ENCODE data around the gene AGPAT2. TPM values are rescaled to one million over a fixed set of nuclear protein-coding genes. Genes with fewer than 3 reads are reported as not detected.

AGPAT2 gene
- total RNA-seq, 1 donor from 2014 or later: 13.5 TPM

DNA sequence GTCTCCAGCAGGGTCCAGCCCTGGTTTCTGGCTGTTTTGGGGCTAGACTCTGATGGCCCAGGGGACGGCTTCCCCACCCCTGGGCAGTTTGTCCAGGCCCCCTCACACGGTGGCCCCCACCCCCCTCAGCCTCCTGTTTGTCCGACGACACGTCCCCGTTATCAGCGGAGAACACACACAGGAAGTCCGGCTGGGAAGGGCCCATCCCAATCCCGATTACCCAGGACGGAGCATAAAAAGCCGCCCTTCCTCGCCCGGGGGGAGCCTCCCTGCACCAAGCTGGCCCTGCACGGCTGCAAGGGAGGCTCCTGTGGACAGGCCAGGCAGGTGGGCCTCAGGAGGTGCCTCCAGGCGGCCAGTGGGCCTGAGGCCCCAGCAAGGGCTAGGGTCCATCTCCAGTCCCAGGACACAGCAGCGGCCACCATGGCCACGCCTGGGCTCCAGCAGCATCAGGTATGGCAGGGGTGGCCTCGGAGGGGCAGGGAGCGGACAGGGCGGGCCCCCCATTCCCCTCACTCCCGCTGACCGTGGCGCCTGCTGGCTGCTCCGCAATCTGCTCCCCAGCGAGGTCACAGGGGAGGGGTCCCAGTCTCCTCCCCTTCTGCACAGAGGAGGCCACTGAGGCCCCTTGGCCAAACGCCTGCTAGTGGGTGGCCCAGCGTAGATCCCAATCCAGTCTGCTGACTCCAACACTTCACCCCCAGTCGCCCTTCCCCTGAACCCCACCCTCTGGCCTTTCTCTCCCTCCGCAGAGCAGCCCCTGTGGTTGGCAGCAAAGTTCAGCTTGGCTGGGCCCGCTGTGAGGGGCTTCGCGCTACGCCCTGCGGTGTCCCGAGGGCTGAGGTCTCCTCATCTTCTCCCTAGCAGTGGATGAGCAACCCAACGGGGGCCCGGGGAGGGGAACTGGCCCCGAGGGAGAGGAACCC, 24.3 kb downstream of the AGPAT2 start, which contains the start of gene EGFL7:
Gene EGFL7 (plus strand): TSS at position 261 of the 926 bp plus-strand sequence. CDS start 5,367 bp downstream, outside the sequence.
- intact Hi-C loops (cut with micrococcal nuclease): no loop called here

DNA sequence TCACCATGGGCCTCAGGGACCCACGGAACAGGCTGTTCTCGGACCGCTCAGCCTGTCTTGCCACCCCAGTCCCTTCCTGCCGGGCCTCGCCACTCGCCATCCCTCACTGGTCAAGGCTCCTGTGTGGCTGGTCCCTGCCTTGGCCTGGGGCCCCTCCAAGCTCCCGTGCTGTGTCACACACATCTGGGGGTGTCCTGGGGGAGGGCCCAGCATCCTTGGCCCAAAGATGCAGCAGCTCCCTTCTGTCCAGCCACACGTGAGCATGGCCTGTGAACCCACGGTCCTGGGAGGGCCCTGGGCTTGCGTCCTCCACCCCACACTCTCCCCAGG, 25.0 kb downstream of the AGPAT2 start:
- intact Hi-C loops (cut with micrococcal nuclease): no loop called here

GRCh38 chr9:136661641-136662325, 25.5 kb downstream of the AGPAT2 start:
- intact Hi-C loops (cut with micrococcal nuclease): no loop called here

DNA sequence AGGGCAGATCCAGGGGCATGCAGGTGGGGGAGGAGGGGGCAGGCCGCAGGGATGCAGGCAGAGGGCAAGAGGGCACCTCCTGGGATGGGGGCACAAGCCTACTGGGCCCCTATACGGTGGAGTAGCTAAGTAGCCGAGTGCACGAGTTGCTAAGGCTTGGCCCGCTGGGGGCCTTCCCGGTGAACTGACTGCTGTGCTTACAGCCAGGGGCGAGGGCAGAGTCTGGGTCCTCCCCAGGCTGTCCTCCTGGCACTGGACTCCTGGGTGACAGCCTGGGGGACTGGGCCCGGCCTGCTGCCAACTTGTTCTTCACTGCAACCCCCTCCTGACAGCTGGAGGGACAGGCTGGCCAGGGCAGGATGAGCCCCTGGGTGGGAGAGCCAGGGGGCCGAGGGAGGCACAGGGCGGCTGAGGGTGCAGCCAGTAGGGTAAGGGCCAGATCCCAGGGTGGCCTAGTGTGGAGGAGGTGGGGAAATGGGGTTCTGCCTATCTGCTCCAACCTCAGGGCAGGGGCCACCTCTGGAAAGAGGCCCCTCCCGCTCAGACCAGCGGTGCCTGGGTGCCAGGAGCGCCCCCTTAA, 26.2 kb downstream of the AGPAT2 start:
- intact Hi-C loops (cut with micrococcal nuclease): no loop called here

DNA sequence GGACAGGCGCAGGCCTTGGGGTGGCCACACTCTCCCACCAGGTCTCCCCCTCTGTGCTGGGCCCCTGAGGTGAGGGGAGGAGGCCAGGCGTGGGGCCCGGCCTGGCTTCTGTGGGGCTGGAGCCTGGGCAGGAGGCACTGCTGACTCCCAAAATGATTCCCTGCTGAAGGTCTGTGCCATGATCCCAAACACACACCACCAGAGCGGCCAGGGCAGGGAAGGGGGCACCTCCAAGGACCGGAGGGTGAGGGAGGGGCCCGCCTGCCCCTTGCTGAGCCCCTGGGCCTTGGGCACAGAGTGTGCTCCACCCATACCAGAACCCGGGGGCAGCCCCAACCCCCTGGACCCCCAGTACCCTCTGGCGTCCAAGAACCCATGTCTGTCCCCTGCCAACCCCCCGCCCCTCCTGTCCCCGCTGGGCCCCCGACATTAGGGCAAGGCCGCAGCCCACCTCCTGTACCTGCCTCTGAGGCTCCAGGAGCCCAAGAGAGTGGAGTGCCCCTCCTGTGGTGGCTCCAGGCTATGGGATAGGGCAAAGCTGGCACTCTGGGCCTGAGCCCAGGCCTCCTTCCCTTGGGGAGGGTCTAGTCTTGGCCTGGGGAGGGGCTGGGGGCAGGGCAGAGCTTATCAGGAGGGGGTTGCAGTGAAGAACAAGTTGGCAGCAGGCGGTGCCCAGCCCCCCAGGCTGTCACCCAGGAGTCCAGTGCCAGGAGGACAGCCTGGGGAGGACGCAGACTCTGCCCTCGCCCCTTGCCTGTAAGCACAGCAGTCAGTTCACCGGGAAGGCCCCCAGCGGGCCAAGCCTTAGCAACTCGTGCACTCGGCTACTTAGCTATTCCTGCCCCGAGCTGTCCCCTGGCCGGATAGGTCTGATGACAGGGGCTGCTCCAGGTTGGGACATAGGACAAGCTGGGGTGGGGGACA, 27.1 kb downstream of the AGPAT2 start:
- intact Hi-C loops (cut with micrococcal nuclease): no loop called here

DNA sequence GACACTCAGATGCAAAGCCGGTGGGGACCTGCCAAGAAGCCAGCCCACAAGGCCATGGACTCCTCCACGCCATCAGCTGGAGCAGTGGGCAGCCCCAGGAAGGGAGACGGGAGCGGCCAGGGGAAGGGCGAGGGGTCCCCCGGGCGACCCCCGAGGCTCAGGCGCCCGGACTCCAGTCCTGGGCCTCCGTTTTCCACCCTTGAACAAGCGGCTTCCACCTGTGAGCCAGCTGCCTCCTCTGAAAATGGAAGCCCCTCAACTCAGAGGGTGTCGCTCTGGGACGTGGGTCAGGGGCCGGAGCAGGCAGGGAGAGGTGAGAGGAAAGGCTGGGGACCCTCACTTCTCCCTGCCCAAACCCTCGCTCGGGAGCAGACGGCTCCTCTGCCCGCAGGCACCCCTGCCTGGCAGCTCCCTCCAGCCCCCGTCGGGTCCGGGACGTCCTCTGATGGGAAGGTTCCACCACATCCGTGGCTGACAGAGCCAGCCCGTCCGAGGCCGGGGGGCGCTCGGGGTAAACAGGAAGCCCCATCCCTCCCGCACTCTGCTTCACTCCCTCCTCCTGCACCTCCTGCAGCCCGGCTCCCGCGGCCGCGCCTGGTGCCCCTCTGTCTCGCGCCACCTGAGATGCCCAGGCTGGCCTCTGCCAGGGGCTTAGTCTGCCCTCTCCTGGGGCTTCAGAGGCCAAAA, 28.3 kb downstream of the AGPAT2 start:
- intact Hi-C loops (cut with micrococcal nuclease): no loop called here

DNA sequence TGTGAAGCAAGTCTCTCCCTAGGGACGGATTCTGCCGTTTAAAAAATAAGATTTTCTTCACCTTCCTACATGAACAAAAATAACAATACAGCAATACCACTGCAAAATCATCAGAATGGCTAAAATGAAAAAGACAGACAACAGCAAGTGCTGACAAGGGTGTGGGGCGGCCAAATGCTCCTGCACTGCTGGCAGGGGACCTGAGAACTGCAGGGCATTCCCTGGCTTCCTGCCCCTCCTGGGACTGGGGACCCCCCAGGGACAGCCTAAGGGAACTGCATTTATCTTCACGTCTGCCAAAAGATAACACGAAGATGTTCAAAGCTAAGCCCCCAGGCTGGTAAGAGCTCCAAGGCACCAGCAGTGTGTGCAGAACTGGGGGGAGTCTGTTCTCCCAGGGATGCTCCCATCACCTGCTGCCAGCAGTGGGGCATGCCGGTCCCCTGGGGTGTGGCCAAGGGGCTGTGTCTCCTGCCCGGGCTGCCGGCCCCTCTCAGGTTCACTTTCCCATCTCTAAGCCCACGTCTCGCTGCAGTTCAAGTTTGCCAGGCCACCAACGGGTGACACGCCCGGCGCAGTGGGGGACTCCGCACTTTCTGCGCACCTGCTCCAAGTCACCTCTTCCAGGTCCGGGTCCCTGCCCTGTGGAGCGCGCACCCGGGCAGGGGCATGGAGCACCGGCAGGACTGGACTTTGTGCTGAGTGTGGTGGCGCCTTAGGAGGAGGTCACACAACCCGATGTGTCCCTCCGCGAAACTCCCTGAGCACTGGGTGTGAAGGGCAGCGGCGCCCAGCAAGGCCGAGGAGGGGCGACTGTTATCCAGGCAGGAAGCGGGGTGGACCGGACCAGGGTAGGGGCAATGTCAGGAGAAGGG, 29.0 kb downstream of the AGPAT2 start:
- intact Hi-C loops (cut with micrococcal nuclease): no loop called here

DNA sequence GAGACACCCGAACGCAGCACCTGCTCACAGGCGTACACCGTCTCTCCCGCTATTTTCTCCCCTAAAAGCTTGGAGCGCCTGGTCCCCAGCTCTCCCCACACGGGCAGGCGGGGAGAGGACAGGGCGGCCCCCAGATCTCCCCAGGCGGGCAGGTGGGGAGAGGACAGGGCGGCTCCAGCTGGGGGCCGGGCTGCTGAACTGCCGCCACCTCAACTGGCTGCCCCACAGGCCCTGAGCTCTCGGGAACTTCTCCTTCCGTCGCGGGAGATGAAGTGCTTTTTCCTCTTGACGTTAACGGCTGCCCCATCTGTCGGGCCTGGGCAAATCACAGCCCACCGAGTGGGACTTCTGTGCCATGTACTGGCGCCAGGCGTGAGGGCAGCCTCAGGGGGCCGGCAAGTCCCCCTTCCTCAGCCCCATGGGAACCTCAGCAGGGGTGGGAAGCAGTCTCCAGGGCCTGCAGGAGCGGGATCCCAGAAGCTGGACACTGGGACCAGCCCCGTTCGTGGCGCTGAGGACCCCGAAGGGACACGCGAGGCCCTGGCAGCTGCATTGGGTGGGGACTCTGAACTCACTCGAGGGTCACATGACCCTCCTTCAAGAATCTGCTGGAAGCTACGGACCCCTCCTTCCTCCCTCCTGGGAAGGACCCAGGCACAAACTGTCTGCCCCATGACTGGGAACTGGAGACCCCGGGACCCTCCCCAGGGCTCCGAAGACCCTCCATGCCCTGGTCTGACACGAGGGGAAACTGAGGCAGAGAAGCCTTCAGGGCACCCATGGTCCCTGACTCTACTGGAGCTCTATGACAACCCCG, 30.3 kb downstream of the AGPAT2 start:
- intact Hi-C loops (cut with micrococcal nuclease): no loop called here

- intact Hi-C loops (cut with micrococcal nuclease): no loop called here
These were observed 31.0 kb downstream of the AGPAT2 start for GRCh38 chr9:136656183-136656738.

- intact Hi-C loops (cut with micrococcal nuclease): no loop called here
These were observed 31.6 kb downstream of the AGPAT2 start for GRCh38 chr9:136655536-136656182.

GRCh38 chr9:136654820-136655535, 32.3 kb downstream of the AGPAT2 start:
- intact Hi-C loops (cut with micrococcal nuclease): no loop called here

DNA sequence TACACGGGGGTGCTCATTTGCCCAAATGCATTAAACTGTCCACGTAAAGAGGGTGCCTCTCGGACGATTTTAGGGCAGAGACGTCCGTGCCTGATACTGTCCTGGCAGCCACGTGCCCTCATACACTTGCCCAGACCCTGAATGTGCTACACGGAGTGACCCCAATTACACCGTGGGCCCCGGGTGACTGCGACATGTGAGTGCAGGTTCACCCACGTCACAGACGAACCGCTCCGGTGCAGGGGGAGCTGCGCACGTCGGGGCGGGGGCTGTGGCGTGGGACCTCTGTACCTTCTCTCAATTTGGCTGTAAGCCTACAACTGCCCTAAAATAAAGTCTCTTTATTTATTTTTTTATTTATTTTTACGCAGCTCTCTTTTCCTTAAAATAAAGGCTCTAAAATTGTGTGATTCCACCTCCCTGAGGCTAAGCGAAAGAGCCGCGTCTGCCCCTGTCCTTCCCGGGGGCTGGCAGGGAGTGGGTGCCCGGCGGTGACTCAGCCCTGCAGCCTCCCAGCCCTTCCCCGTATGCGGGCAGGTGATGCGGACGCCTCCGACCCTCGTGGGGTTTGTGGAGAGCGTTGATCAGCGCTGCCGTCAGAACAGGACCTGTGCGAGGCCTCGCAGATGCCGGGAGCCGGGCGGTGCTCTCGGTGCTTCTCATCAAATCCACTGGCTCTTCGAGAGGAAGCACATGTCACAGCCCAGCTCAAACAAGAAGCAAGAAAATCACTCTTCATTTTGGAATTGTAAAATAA, 33.8 kb downstream of the AGPAT2 start:
- intact Hi-C loops (cut with micrococcal nuclease): no loop called here

- intact Hi-C loops (cut with micrococcal nuclease): no loop called here
These were observed 35.4 kb downstream of the AGPAT2 start for GRCh38 chr9:136651860-136652259.

- intact Hi-C loops (cut with micrococcal nuclease): no loop called here
These were observed 36.6 kb downstream of the AGPAT2 start for GRCh38 chr9:136650648-136651047.

- intact Hi-C loops (cut with micrococcal nuclease): no loop called here
These were observed 37.2 kb downstream of the AGPAT2 start for GRCh38 chr9:136650021-136650420.

- intact Hi-C loops (cut with micrococcal nuclease): no loop called here
These were observed 38.5 kb downstream of the AGPAT2 start for GRCh38 chr9:136648751-136649150.
